Stimulated activated CD8-positive, alpha-beta memory T cell treated with anti-CD3 and anti-CD28 coated beads, Interleukin-15, amount 100 ng/mL, for 48 hours (primary cell): ENCODE results near the gene LHX1.

Experiments used
- DNase-seq, 2 donors: peaks; one replicate each; pipeline ENCODE4 v3.0.0-alpha.2; 2020; ENCODE audit warnings: low read depth in 2 of 2

The LHX1 gene

GRCh38 chr17:36939052-36939801 is 2.0 kb downstream of the LHX1 start:
- DNase-seq = no peak

DNA sequence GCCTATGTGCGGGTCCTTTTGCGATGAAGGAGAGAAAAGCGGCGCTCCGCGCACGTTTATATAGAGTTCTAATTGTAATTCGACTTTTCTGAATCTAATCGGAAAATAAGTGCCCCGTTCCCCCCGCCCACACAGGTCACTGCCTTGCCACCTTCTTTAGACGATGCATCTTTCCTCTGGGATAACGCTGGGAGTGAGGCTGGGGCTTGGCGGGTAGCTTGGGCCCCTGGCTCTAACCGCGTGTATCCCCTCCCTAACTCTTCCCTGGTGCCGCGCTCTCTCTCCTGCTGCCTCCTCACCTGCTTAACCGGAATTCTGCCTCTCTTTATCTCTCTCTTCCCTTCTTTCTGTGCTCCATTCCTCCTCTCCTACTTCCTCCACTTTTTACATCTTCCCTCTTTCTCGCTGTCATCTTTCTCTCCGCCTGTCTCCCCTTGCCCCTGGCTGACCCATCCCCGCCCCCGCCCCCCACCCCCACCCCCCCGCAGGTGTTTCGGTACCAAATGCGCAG is 2.6 kb downstream of the LHX1 start:
- DNase-seq = no peak

- no peak for DNase-seq
These were observed 3.3 kb downstream of the LHX1 start for GRCh38 chr17:36940313-36941264.

DNA sequence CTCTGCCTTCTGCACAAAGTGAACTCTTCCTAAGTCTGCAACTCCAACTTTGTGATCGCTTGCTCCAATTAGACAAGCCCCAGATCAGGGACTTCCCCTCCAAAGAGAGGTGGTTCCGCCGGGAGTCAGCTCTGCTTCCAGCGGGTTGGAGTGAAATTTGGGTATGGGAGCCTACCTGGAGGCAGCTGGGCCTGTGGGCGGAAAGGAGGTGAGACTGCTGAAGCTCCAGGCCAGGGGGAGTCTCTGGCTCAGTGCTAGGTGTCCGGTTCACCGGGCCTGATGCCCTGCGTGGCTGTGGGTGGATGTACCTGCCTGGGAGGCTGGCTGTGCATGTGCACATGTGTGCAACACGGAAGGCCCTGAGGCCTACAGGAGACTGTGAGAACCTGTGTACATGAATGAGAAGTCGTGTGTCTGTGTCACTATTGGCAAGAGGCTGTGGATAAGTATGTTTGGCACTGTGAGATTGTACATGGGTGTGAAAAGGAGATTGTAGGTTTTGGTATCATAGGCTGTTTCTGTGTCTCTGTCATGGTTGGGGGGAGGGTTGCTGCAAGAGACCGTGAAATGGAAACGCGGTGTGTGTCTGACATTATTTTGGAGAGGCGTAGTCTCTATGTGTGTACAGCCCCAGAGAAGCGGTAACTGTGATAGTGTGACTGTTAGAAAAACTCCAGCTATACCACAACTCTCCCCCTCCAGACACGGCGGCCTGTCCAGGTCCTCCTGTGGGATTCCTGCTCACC is 4.2 kb downstream of the LHX1 start:
- DNase-seq = no peak

GRCh38 chr17:36942019-36942599 is 4.8 kb downstream of the LHX1 start:
- DNase-seq = no peak

DNA sequence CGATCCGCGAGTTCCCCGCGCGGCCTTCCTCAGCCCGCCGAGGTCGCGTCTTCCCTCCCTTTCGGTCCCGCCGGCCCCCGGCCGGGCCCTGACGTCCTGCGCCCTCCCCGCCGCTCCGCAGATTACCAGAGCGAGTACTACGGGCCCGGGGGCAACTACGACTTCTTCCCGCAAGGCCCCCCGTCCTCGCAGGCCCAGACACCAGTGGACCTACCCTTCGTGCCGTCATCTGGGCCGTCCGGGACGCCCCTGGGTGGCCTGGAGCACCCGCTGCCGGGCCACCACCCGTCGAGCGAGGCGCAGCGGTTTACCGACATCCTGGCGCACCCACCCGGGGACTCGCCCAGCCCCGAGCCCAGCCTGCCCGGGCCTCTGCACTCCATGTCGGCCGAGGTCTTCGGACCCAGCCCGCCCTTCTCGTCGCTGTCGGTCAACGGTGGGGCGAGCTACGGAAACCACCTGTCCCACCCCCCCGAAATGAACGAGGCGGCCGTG is 5.4 kb downstream of the LHX1 start:
- no peak for DNase-seq

GRCh38 chr17:36943250-36944191 is 6.2 kb downstream of the LHX1 start:
- no peak for DNase-seq

GRCh38 chr17:36944553-36944952 is 7.3 kb downstream of the LHX1 start:
- no peak for DNase-seq

DNA sequence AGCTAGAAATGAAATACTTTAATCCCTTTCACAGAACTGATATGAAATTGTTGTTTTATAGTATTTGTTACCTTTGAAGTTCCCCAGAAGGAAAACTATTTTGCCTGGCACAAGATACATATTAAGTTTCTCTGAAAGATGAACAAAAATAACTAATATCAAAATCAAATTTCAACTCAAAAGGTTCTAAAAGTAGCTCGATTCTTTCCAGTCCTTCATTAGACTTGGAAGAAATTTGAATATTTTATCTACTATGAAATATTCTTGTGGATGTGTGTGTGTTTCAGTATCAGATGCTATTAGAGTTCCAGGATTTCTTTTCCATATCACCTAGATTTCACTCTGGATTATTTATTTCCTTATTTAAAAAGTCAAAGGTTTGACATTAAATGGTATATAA is 7.9 kb downstream of the LHX1 start:
- no peak for DNase-seq

- no peak for DNase-seq
These were observed 8.9 kb downstream of the LHX1 start for GRCh38 chr17:36945959-36946725.

DNA sequence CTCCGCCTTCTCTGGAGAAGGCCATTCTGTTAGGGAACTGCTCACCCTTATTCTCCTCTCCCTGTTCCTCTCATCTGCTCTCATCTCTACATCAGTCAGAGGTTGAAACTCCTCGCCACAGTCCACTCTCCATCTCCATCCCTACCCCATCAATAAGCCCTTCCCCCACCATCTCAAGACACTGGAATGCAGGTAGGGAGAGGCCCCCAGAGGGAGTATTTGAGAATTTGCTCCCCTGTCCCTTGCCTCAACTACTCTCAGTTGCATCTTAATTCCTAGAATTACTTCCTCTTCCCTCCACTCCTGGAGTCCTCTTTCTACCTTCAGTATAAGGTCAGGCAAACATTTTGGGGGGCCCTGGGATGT is 9.4 kb downstream of the LHX1 start:
- no peak for DNase-seq

DNA sequence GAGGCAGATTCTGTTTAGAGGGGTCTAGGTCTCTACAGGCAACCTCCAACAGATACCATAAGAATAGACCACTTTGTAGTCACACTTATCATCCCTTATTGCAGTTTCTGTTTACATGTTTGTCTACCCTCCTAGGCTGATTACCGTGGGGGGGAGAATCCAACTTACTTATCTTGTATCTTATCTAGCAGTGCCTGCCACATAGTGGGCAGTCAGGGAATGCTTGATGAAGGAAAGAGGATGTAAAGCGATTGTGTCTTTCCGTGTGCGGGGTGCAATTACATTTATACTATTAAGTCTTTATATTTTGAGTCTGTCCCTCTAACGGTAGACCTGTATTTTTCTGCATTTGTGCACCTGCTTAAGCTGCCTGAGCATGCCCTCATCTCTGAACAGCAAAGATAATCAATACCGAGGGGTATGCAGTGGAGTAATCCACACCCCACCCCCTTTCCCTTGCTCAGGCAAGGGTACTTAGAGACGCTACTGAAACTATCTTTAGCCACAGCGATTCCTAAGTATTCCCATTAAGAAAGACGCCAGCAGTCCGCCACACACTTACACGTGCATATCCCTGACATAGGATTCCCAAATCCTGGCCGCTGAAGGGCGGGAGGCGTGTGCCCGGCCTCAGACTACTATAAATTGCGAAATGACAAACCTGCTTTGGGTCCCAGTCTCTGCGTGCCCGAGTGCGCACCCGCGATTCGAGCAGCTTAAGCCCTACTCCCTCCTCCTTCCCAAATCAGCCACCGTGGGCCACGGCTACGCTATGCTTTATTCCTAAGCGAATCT is 10.8 kb downstream of the LHX1 start:
- DNase-seq = no peak

- DNase-seq = peak; percentile 96 to 97
These were observed 11.6 kb downstream of the LHX1 start, which contains the start of gene AATF for GRCh38 chr17:36948717-36949460. Gene AATF, plus strand, starts transcription at chr17:36948954. Its CDS starts 172 bp downstream, at chr17:36949126.

DNA sequence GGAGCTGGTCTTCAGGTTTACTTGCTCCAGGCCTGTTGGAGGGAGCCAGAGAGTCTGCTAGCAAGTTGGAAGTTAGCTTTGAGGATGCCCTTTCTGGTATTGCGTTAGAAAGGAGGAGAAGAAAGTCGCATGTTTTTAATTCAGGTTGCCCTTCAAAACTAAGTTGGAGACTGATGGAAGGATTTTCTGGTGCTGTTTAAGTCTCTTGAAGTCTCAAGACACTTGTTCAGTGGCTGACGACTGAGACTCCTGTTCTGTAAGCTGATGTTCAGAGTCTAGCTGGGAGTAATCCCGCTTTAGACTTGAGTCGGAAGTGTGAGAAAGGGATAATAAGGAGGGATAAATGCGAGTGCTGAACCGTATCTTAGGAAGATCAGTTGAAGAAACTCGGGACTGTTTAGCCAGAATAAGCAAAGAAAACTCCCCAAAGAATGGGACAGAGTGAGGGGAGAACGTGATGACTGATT is 12.2 kb downstream of the LHX1 start:
- no peak for DNase-seq

DNA sequence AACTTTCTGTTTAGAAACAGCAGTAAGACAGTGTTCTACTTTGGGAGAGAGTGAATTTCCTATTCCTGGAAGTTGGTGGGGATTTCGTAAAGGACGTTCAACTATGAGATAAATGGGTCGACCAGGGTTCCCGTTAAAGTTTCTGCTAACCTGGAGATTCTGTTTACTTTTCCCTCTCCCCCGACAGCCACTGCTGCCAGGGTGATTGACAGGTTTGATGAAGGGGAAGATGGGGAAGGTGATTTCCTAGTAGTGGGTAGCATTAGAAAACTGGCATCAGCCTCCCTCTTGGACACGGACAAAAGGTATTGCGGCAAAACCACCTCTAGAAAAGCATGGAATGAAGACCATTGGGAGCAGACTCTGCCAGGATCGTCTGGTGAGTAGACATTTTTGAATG is 12.8 kb downstream of the LHX1 start:
- no peak for DNase-seq

GRCh38 chr17:36951084-36951789 is 14.0 kb downstream of the LHX1 start:
- DNase-seq = no peak

- no peak for DNase-seq
These were observed 34.2 kb downstream of the LHX1 start for GRCh38 chr17:36971508-36971907.
